PC-9 (cell line): Measurements from ENCODE around the gene CBFA2T3.

Experiments
- CTCF ChIP-seq: fragments of 200-600 bp; sonication (generic); conservative IDR thresholded peaks from 2 replicates; pipeline ENCODE4 v1.6.1; 2017; ENCODE audit warnings: mixed run types, antibody characterized with exemption, mild to moderate bottlenecking, moderate library complexity
- EZH2 ChIP-seq: fragments of 200-600 bp; sonication (generic); IDR thresholded peaks from 2 replicates; pipeline ENCODE4 v1.8.0; 2017; ENCODE audit warnings: antibody characterized with exemption, low read depth

- TF ChIP-seq CTCF: no peak
- no peak for TF ChIP-seq EZH2
These were observed 47.9 kb downstream of the CBFA2T3 start for GRCh38 chr16:88929091-88929445.
